Measurements from ENCODE around the gene ZNF407. TPM values are rescaled to one million over a fixed set of nuclear protein-coding genes. Genes with fewer than 3 reads are reported as not detected.

ZNF407 gene
- total RNA-seq, 1 donor from 2014 or later, result 10.6 TPM

DNA sequence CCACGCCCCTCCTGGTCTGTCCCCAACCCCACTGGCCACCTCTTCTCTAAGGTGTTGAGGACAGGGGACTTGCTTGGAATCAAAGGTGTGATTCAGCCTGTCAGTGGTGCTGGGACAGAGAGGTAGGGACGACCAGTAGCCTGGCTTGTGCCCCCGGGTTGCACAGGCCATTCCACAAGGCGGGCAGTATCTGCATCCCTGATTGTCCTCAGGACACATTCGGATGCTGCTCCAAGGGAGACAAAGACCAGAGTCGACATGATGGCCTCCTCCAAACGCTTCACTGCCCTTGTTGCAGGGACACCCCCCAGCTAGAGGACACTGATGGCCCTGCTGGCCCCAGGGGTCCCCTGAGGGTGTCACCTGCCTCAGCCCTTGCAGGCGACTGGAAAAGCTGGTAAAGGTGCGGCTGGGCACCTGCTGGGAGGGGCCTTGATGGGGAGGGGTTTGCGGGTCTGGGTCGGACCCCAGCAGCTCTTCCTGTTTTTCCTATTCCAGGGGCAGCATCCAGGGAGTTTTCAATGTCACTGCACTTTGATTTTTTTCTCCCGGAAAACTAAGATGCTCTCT is 513.3 kb downstream of the ZNF407 start:
- Histone ChIP-seq H3K4me1 (no peaks in the 10 kb centered on the region), H3K9me3 (replicated peaks) (no peaks in the 10 kb centered on the region), H3K36me3 (no peaks in the 10 kb centered on the region), H3K27ac (replicated peaks) (no peak overlapping the region), H3K27me3 (ENCODE audit: low read depth) (peaks cover 6% of the 10 kb centered on the region), H3K4me3 (no peak overlapping the region)
- TF ChIP-seq CTCF (IDR thresholded peaks at IDR 0.05; ENCODE audit: borderline replicate concordance), result no peak
- intact Hi-C loops (cut with micrococcal nuclease), result no loop called here
- no peak for DNase-seq

DNA sequence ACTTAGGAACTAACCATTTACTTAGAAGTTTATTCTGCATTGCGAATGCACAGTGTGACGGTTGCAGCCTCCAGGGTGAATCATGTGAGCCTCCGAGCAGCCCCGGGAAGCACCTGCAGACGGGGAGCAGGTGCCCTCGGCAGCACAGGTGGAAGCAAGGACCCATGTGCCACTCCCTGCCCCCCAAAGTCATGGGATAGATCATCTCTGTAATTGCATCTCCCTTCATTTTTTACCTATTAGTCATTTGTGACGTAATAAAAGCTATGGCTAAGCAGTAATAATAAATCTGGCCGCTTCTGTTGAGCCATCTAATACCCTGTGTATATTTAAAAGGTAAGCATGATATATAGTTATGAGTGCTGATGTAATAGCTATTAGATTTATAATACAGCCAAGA is 514.1 kb downstream of the ZNF407 start:
- DNase-seq, result no peak
- no peak overlapping the region for H3K27ac ChIP-seq (replicated peaks)
- intact Hi-C loops (cut with micrococcal nuclease), result no loop called here

DNA sequence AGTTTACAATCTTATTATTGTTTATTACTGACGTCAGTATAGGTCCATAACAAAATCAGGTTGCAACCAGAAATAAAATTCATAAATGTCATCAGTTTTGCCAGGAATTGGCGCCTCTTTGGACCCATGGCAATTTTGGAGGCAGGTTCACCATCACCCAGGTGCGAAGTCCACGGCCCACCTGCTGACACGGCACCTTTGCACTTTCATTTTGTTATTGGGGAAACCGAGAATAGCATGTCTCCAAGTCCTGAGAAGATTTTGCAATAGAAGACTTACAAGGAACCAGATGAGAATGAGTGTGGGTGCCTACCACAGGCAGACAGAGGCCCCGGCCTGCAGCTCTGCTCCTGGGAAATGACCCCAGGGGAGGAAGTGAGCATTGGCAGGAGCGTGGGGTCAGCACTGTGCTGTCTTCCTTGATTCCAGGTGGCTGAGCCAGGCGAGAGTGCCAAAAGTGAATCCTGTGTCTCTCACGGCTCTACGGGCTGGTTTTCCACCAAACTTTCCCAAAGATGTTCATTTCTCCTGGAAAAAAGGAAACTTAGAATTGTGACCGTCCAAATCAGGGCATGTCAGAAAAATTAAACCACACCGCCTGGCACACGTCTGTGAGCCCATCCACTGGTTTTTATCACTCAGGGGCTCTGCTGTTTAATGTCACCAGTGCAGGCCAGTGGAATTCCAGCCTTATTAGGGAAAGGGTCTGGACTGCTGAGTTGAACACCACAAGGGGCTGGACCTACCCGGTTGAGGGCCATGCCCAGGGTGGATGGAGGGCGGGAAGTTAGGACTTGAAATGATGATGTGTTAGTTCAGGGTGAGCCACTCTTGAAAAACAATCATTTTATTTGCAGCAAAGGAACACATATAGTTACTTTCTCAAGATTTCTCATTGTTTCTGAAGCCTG is 514.8 kb downstream of the ZNF407 start:
- Histone ChIP-seq H3K9me3 (replicated peaks) (no peaks in the 10 kb centered on the region), H3K4me1 (no peaks in the 10 kb centered on the region), H3K27ac (replicated peaks) (no peak overlapping the region), H3K36me3 (no peaks in the 10 kb centered on the region), H3K4me3 (no peak overlapping the region), H3K27me3 (ENCODE audit: low read depth) (peaks cover 6% of the 10 kb centered on the region)
- no peak for TF ChIP-seq CTCF (IDR thresholded peaks at IDR 0.05; ENCODE audit: borderline replicate concordance)
- no peak for DNase-seq
- intact Hi-C loops (cut with micrococcal nuclease), result no loop called here

More for the DNA sequence above, 514.1 kb downstream of the ZNF407 start:
- Histone ChIP-seq H3K4me1 (no peaks in the 10 kb centered on the region), H3K36me3 (no peaks in the 10 kb centered on the region), H3K4me3 (no peak overlapping the region), H3K9me3 (replicated peaks) (no peaks in the 10 kb centered on the region), H3K27me3 (ENCODE audit: low read depth) (peaks cover 6% of the 10 kb centered on the region)
- TF ChIP-seq CTCF (IDR thresholded peaks at IDR 0.05; ENCODE audit: borderline replicate concordance), result no peak

DNA sequence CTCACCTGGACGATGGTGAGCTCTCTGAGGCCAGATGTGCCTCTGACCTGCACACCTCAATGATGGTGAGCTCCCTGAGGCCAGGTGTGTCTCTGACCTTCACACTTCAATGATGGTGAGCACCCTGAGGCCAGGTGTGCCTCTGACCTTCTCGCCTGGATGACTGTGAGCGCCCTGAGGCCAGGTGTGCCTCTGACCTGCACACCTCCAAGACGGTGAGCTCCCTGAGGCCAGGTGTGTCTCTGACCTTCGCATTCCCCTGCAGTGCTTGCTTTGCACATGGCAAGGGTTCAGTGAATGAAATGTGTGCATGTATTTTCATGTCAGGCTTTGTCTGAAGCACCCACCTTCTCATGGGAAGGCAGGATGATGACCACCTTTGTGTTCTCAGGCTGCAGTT is 515.8 kb downstream of the ZNF407 start:
- DNase-seq, result no peak
- Histone ChIP-seq H3K9me3 (replicated peaks) (no peaks in the 10 kb centered on the region), H3K4me3 (no peak overlapping the region), H3K36me3 (no peaks in the 10 kb centered on the region), H3K4me1 (no peaks in the 10 kb centered on the region), H3K27me3 (ENCODE audit: low read depth) (peaks cover 6% of the 10 kb centered on the region), H3K27ac (replicated peaks) (no peak overlapping the region)
- intact Hi-C loops (cut with micrococcal nuclease), result no loop called here
- TF ChIP-seq CTCF (IDR thresholded peaks at IDR 0.05; ENCODE audit: borderline replicate concordance), result no peak

GRCh38 chr18:75114231-75114764 is 516.6 kb downstream of the ZNF407 start:
- H3K36me3 ChIP-seq, result no peaks in the 10 kb centered on the region
- peaks cover 6% of the 10 kb centered on the region for H3K27me3 ChIP-seq (ENCODE audit: low read depth)
- no peak overlapping the region for H3K4me3 ChIP-seq
- H3K9me3 ChIP-seq (replicated peaks), result no peaks in the 10 kb centered on the region
- H3K4me1 ChIP-seq, result no peaks in the 10 kb centered on the region
- H3K27ac ChIP-seq (replicated peaks), result no peak overlapping the region
- intact Hi-C loops (cut with micrococcal nuclease), result no loop called here
- DNase-seq, result no peak
- TF ChIP-seq CTCF (IDR thresholded peaks at IDR 0.05; ENCODE audit: borderline replicate concordance), result no peak

Other genes with a start within 250 kb of the ZNF407 start
- gene DIPK1C, start 140.6 kb upstream of the ZNF407 start, total RNA-seq, result 6.4 TPM
- 71.0 TPM for gene CNDP2, start 101.5 kb upstream of the ZNF407 start, total RNA-seq
- not detected for gene CNDP1, start 63.4 kb upstream of the ZNF407 start, total RNA-seq